GM10248 (cell line): ENCODE results near the gene PTPN6.

Experiments used
- CTCF ChIA-PET: fragments of 300-600 bp; sonication (Branson Sonifier 250); formaldehyde crosslinking; extraction: SDS; loops from one replicate; lab custom pipeline; 2021; ENCODE audit warnings: antibody characterized with exemption; lab: Yijun Ruan, JAX
- POLR2A ChIA-PET: fragments of 350-650 bp; sonication (Branson Sonifier 250); formaldehyde crosslinking; extraction: SDS; loops from one replicate; lab custom pipeline; 2020; ENCODE audit warnings: antibody characterized with exemption; lab: Yijun Ruan, JAX
- DNase-seq: peaks from one replicate; pipeline ENCODE4 v3.0.0; 2012; ENCODE audit errors: extremely low spot score
- TF ChIP-seq, protein P1 (sequence below): IDR thresholded peaks from 2 replicates; pipeline ENCODE4 v1.5.1; 2012; ENCODE audit warnings: mild to moderate bottlenecking, low read depth; ENCODE audit errors: extremely low read depth, missing control alignments, control extremely low read depth

The PTPN6 gene

DNA sequence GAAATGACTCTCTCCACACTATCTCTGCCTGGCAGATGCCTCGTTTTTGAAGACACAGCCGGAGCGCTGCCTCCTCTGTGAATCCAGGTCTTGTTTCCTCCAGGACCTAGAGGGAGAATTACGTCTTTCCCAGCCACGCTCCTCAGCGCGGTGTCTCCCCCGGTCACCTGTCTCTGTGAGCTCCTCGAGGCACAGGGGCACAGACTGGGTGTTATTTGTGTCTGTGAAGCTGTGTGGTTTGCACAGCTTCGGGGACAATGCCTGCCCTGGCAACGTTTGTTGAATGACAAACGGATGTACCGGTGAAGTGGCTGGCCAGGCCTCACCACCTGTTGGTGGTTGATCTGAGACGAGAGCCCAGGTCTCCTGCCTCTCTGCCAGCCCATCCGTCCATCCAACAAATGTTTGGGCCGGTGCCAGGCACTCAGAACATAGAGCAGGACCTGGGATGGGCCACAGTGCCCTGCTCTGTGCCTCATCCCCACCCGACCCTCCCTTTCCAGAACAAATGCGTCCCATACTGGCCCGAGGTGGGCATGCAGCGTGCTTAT is 6.1 kb downstream of the PTPN6 start:
- ChIA-PET CTCF (interaction anchor here (1.0 to 13.5 kb wide), 5 partner anchors 8 to 188 kb away, joined by 3 to 530 read pairs (median 7); partner anchors contain the start of genes C12orf57, PTPN6 and RNU7-1), POLR2A (interaction anchor here (0.8 to 11.3 kb wide), 5 partner anchors 9 to 90 kb away, joined by 3 to 147 read pairs (median 3); partner anchors contain the start of genes C12orf57, RNU7-1, SPSB2 and TPI1)
- TF ChIP-seq, protein P1, sequence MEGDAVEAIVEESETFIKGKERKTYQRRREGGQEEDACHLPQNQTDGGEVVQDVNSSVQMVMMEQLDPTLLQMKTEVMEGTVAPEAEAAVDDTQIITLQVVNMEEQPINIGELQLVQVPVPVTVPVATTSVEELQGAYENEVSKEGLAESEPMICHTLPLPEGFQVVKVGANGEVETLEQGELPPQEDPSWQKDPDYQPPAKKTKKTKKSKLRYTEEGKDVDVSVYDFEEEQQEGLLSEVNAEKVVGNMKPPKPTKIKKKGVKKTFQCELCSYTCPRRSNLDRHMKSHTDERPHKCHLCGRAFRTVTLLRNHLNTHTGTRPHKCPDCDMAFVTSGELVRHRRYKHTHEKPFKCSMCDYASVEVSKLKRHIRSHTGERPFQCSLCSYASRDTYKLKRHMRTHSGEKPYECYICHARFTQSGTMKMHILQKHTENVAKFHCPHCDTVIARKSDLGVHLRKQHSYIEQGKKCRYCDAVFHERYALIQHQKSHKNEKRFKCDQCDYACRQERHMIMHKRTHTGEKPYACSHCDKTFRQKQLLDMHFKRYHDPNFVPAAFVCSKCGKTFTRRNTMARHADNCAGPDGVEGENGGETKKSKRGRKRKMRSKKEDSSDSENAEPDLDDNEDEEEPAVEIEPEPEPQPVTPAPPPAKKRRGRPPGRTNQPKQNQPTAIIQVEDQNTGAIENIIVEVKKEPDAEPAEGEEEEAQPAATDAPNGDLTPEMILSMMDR = no peak
- DNase-seq = no peak

DNA sequence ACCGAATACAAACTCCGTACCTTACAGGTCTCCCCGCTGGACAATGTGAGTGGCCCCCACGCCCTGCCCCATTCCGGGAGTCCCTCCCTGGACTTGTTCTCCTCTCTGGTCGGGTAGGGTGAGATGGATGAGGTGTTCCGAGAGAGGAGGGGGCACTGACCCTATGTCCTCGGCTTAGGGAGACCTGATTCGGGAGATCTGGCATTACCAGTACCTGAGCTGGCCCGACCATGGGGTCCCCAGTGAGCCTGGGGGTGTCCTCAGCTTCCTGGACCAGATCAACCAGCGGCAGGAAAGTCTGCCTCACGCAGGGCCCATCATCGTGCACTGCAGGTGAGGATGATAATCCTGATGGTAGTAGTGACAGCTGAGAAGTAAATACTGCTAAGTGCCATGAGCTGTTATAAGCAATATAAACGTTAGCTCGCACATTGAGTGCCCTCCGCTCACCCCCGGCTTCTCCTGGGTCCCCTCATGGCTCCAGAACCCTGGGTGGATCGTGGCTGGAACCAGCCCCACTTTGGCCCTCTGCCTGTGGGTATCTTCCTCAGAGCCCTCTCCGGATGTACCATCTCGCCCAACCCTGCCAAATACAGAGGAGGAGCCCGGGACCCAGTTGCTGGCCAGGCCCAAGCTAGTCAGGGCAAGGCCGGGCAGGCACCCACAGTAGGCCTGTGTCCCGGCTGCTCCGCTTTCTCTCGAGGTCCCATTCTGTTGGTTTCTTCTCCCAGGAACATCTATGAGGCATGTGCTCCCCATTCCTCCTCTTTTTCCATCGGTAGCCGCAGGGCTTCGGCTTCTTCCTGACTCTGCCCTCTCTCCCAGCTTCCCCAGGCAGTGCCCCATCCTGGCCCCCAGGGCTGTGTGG is 6.8 kb downstream of the PTPN6 start:
- ChIA-PET CTCF (interaction anchor here (0.8 to 13.5 kb wide), 12 partner anchors 7 to 187 kb away, joined by 3 to 530 read pairs (median 6); partner anchors contain the start of genes C12orf57, PTPN6 and RNU7-1), POLR2A (interaction anchor here (0.8 to 11.3 kb wide), 6 partner anchors 7 to 91 kb away, joined by 3 to 147 read pairs (median 4); partner anchors contain the start of genes C12orf57, PTPN6, RNU7-1 and SPSB2)
- DNase-seq = no peak
- TF ChIP-seq, protein P1 = no peak

- TF ChIP-seq, protein P1 = no peak
- ChIA-PET CTCF (interaction anchor here (0.8 to 13.5 kb wide), 12 partner anchors 8 to 192 kb away, joined by 3 to 530 read pairs (median 4); partner anchors contain the start of genes C12orf57, PTPN6 and RNU7-1), POLR2A (interaction anchor here (0.8 to 11.3 kb wide), 6 partner anchors 8 to 91 kb away, joined by 3 to 147 read pairs (median 4); partner anchors contain the start of genes C12orf57, PTPN6, RNU7-1 and SPSB2)
- no peak for DNase-seq
Measured at GRCh38 chr12:6958609-6959057, 7.5 kb downstream of the PTPN6 start.

DNA sequence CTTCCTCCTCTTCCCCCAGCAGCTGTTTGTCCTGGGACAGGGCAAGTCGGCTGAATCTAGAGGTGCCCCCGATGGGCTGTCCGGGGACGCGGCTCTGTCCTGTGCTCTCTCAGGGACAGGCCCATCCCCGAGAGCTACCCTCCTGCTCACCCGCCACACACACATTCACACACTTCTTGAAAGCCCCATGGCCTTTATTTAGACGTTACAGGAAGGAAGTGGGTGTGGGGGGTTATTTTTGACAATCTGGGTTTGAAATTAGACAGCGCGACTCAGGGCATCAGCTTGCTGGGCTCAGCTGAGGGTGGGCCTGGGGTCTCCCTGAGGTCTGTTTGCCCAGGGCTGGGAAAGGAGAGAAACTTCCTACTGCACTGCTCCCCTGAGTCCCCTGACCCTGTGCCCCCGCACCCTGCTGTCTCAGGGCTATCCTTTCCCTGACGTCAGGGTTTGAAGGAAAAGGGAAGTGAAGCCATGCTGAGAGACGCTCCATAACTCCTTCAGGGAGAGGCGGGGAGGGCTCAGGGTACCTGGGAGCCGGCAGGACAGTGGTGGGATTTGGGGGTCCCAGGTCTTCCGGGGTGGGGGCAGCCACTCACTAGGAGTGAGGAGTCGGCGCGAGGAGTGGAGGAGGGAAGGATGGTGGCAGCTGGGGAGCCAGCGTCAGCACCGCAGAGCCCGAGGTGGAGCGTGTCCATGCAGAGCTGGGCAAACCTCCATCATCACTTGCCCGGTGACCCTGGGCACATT is 8.1 kb downstream of the PTPN6 start:
- CTCF ChIA-PET = interaction anchor here (0.9 to 13.5 kb wide), 11 partner anchors 9 to 193 kb away, joined by 3 to 530 read pairs (median 4); partner anchors contain the start of genes C12orf57, PTPN6 and RNU7-1
- TF ChIP-seq, protein P1 = no peak
- DNase-seq = peak; percentile 78
- POLR2A ChIA-PET = interaction anchor here (0.8 to 11.3 kb wide), 4 partner anchors 8 to 86 kb away, joined by 3 to 147 read pairs (median 4); partner anchors contain the start of genes C12orf57, PTPN6, RNU7-1 and SPSB2

GRCh38 chr12:6959805-6960592 is 8.8 kb downstream of the PTPN6 start:
- ChIA-PET CTCF (interaction anchor here (1.0 to 13.5 kb wide), 9 partner anchors 10 to 153 kb away, joined by 3 to 530 read pairs (median 5); partner anchors contain the start of genes C12orf57, EMG1, PHB2 and PTPN6), POLR2A (interaction anchor here (0.6 to 11.3 kb wide), 6 partner anchors 9 to 968 kb away, joined by 3 to 147 read pairs (median 6); partner anchors contain the start of genes C12orf57, PTPN6 and RNU7-1)
- TF ChIP-seq, protein P1 = no peak
- no peak for DNase-seq
